Vagina (tissue), 2 donors: ENCODE data around the gene ANO2.

Experiments
- POLR2A ChIP-seq, 2 donors: fragments of 450-650 bp; IDR thresholded peaks; one replicate each; pipeline ENCODE4 v1.6.1; 2017; ENCODE audit warnings: antibody characterized with exemption in 2 of 2, mild to moderate bottlenecking in 2 of 2, moderate library complexity in 2 of 2
- POLR2AphosphoS5 ChIP-seq, 2 donors: sonication (generic); formaldehyde crosslinking; IDR thresholded peaks; one replicate each; pipeline ENCODE4 v1.9.0; 2017; ENCODE audit warnings: antibody characterized with exemption in 2 of 2, mild to moderate bottlenecking in 2 of 2, low read depth in 1 of 2; ENCODE audit not compliant: insufficient read depth in 1 of 2
- TF ChIP-seq, protein P1 (sequence below), 3 experiments: fragments of 450-650 bp in 2 of 3; fragments of 200-600 bp in 1 of 3; sonication (generic) in 1 of 3; IDR thresholded peaks; one replicate each; pipeline ENCODE4 v1.5.1; 2017 to 2019; ENCODE audit warnings: antibody characterized with exemption in 3 of 3, mild to moderate bottlenecking in 2 of 3, moderate library complexity in 2 of 3

DNA sequence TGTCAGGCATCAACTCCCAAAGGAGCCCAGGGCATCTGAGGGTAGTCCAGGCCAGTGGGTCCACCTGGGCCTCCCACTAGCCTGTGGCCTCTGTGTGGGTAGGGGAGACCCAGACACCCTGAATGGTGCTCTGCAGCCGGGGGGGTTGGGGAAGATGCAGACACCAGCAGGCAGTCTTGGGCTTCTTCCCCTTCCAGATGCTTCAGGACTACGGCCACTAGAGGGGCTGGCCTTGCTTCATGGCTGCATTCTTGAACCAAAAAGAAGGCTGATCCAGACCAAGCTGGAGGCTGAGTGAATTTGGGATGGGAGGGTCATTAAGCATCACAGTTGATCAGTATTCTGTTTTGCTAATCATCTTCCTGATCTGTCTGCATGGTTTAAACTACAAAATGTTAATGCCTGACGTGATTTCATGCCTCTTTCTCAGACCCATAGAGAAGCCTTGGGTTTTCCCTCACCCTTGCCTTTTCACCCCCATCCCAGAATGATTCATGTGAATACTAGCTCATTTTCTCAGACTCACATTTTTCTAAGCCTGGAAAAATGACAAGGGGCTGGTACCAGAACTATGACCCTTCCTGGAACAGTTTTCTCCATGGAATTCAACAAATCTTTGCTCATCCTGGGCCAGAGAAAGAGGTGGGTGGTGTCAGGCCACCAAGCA, 379.0 kb downstream of the ANO2 start:
- no peak for TF ChIP-seq POLR2A (IDR thresholded peaks at IDR 0.05)
- TF ChIP-seq, protein P1, sequence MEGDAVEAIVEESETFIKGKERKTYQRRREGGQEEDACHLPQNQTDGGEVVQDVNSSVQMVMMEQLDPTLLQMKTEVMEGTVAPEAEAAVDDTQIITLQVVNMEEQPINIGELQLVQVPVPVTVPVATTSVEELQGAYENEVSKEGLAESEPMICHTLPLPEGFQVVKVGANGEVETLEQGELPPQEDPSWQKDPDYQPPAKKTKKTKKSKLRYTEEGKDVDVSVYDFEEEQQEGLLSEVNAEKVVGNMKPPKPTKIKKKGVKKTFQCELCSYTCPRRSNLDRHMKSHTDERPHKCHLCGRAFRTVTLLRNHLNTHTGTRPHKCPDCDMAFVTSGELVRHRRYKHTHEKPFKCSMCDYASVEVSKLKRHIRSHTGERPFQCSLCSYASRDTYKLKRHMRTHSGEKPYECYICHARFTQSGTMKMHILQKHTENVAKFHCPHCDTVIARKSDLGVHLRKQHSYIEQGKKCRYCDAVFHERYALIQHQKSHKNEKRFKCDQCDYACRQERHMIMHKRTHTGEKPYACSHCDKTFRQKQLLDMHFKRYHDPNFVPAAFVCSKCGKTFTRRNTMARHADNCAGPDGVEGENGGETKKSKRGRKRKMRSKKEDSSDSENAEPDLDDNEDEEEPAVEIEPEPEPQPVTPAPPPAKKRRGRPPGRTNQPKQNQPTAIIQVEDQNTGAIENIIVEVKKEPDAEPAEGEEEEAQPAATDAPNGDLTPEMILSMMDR (IDR thresholded peaks at IDR 0.05) = no peak
- TF ChIP-seq POLR2AphosphoS5 (IDR thresholded peaks at IDR 0.05; ENCODE audit: insufficient read depth in 1 of 2, low read depth in 1 of 2) = no peak
